Esophagus squamous epithelium (tissue), 5 donors: Measurements from ENCODE around the gene PITPNM3. TPM values are rescaled to one million over a fixed set of nuclear protein-coding genes. Genes with fewer than 3 reads are reported as not detected.
"Not testable (repeated sequence)": the region's sequence is repeated elsewhere in the genome, so short reads cannot be mapped to it uniquely, and the experiment has no call there.

ENCODE experiments used
- DNase-seq: peaks from one replicate; lab custom pipeline; 2025; lab: John Stamatoyannopoulos, UW
- H3K27ac ChIP-seq, 4 donors: fragments of 200-600 bp; sonication (generic); one replicate each; pipeline ENCODE4 v1.5.1; 2016 to 2019; ENCODE audit warnings: mild to moderate bottlenecking in 1 of 4
- H3K27me3 ChIP-seq, 4 donors: fragments of 200-600 bp; sonication (generic); 1 replicate in 3 of 4; 2 replicates in 1 of 4; pipeline versions ENCODE4 v1.5.1 to v1.6.0; 2017 to 2021; ENCODE audit warnings: antibody characterized with exemption in 1 of 4
- H3K36me3 ChIP-seq, 3 donors: fragments of 200-600 bp; sonication (generic); one replicate each; pipeline ENCODE4 v1.5.1; 2016 to 2019
- H3K4me1 ChIP-seq, 3 donors: fragments of 200-600 bp; sonication (generic); one replicate each; pipeline ENCODE4 v1.5.1; 2017 to 2019
- H3K4me3 ChIP-seq, 4 donors: fragments of 200-600 bp; sonication (generic); 1 replicate in 3 of 4; 2 replicates in 1 of 4; pipeline ENCODE4 v1.5.1; 2016 to 2019; ENCODE audit warnings: mild to moderate bottlenecking in 2 of 4, moderate library complexity in 1 of 4
- H3K9me3 ChIP-seq, 3 donors: fragments of 200-600 bp; sonication (generic); one replicate each; pipeline ENCODE4 v1.5.1; 2016 to 2019
- CTCF ChIP-seq, 6 experiments: fragments of 450-650 bp in 4 of 6; fragments of 200-600 bp in 2 of 6; sonication (generic) in 2 of 6; IDR thresholded peaks; one replicate each; pipeline ENCODE4 v1.5.1; 2016 to 2019; ENCODE audit warnings: antibody characterized with exemption in 6 of 6, mild to moderate bottlenecking in 4 of 6, moderate library complexity in 4 of 6
- POLR2A ChIP-seq, 4 donors: fragments of 450-650 bp; IDR thresholded peaks; one replicate each; pipeline ENCODE4 v1.6.1; 2017; ENCODE audit warnings: antibody characterized with exemption in 4 of 4, mild to moderate bottlenecking in 4 of 4, moderate library complexity in 3 of 4
- whole genome bisulfite sequencing, 2 donors: methylation state at CpG; one replicate each; pipeline ENCODE4 v1.1.5; 2018; 5-methylcytosine and 5-hydroxymethylcytosine counted together
- intact Hi-C: fragments of 100-400 bp; cut with DNase I; formaldehyde crosslinking; loops from one replicate; pipeline ENCODE4 v1.15.0; 2022
- total RNA-seq, 4 donors: library from RNA; depleted of rRNA; stranded (reverse); fragments of >200 nt; gene quantifications; one replicate each; pipeline ENCODE4 v1.1.0, GENCODE V29; 2016
- donor health status: DM: yes; HTN: yes; CAD: no.

Gene PITPNM3
- total RNA-seq, 4 donors from 2014 or later, result 14.0 to 33.4 (median 21.5) TPM

GRCh38 chr17:6597727-6598126 is 41.4 kb upstream of the PITPNM3 start:
- no peaks in the 10 kb centered on the region for H3K27me3 ChIP-seq
- TF ChIP-seq POLR2A (IDR thresholded peaks at IDR 0.05) (no peak), CTCF (IDR thresholded peaks at IDR 0.05) (no peak)
- WGBS, 2 donors, result 71 to 82% methylated on average over 1 of the region's 1 CpG
- H3K4me3 ChIP-seq, result no peak overlapping the region
- DNase-seq, result no peak
- peaks cover 0 to 23% (median 10%) of the 10 kb centered on the region in 3 donors for H3K4me1 ChIP-seq
- H3K27ac ChIP-seq, result peak overlapping the region in 3 of 4 donors; percentile 4 to 30 (median 20)
- no peaks in the 10 kb centered on the region for H3K9me3 ChIP-seq
- intact Hi-C loops, result no loop called here
- H3K36me3 ChIP-seq, result peaks cover 0 to 96% (median 21%) of the 10 kb centered on the region in 3 donors

GRCh38 chr17:6596941-6597340 is 40.6 kb upstream of the PITPNM3 start:
- Histone ChIP-seq H3K9me3 (no peaks in the 10 kb centered on the region), H3K4me1 (peaks cover 0 to 24% (median 11%) of the 10 kb centered on the region in 3 donors), H3K27me3 (no peaks in the 10 kb centered on the region), H3K27ac (no peak overlapping the region), H3K36me3 (peaks cover 0 to 96% (median 21%) of the 10 kb centered on the region in 3 donors), H3K4me3 (no peak overlapping the region)
- DNase-seq, result no peak
- WGBS, 2 donors, result 93 to 98% methylated on average over 4 of the region's 4 CpGs
- no peak for TF ChIP-seq CTCF (IDR thresholded peaks at IDR 0.05)
- no peak for TF ChIP-seq POLR2A (IDR thresholded peaks at IDR 0.05)
- intact Hi-C loops, result no loop called here

- peaks cover 0 to 99% (median 21%) of the 10 kb centered on the region in 3 donors for H3K36me3 ChIP-seq
- H3K27ac ChIP-seq, result no peak overlapping the region
- TF ChIP-seq CTCF (IDR thresholded peaks at IDR 0.05), result no peak
- no peak for TF ChIP-seq POLR2A (IDR thresholded peaks at IDR 0.05)
- intact Hi-C loops, result no loop called here
- peaks cover 0 to 27% (median 13%) of the 10 kb centered on the region in 3 donors for H3K4me1 ChIP-seq
- H3K9me3 ChIP-seq, result no peaks in the 10 kb centered on the region
- no peak for DNase-seq
- H3K27me3 ChIP-seq, result no peaks in the 10 kb centered on the region
- WGBS, 2 donors, result 75 to 80% methylated on average over 2 of the region's 2 CpGs
- no peak overlapping the region for H3K4me3 ChIP-seq
Observed at GRCh38 chr17:6596511-6596910, 40.2 kb upstream of the PITPNM3 start.

- WGBS, 2 donors, result 73 to 93% methylated on average over 3 to 7 of the region's 7 CpGs
- Histone ChIP-seq H3K4me3 (no peak overlapping the region), H3K36me3 (peaks cover 0 to 97% (median 21%) of the 10 kb centered on the region in 3 donors), H3K9me3 (no peaks in the 10 kb centered on the region), H3K27ac (no peak overlapping the region), H3K27me3 (no peaks in the 10 kb centered on the region), H3K4me1 (peaks cover 0 to 27% (median 13%) of the 10 kb centered on the region in 3 donors)
- no peak for TF ChIP-seq CTCF (IDR thresholded peaks at IDR 0.05)
- TF ChIP-seq POLR2A (IDR thresholded peaks at IDR 0.05), result no peak
- intact Hi-C loops, result no loop called here
- DNase-seq, result no peak
Observed at GRCh38 chr17:6596081-6596480, 39.7 kb upstream of the PITPNM3 start.

GRCh38 chr17:6593371-6593770 is 37.0 kb upstream of the PITPNM3 start:
- DNase-seq, intact Hi-C loops, H3K27ac ChIP-seq, H3K4me3 ChIP-seq, H3K9me3 ChIP-seq, H3K27me3 ChIP-seq: not testable (repeated sequence)
- Histone ChIP-seq H3K36me3 (peaks cover 0 to 97% (median 21%) of the 10 kb centered on the region in 3 donors), H3K4me1 (peaks cover 0 to 11% (median 3%) of the 10 kb centered on the region in 3 donors)
- 87 to 100% methylated on average over 6 to 13 of the region's 14 CpGs for WGBS, 2 donors
